HG03520 (cell line): ENCODE results near the gene PF4V1.

Experiments
- ATAC-seq: cut with Tn5 transposase; IDR thresholded peaks from one replicate; pipeline ENCODE4 v1.9.1; 2021; ENCODE audit warnings: mild to moderate bottlenecking, moderate library complexity; ENCODE audit not compliant: unreplicated experiment

PF4V1 gene

GRCh38 chr4:73844806-73845205, 8.3 kb upstream of the PF4V1 start:
- no peak for ATAC-seq

- no peak for ATAC-seq
Observed at GRCh38 chr4:73847526-73848182, 5.4 kb upstream of the PF4V1 start.

GRCh38 chr4:73848183-73848777, 4.8 kb upstream of the PF4V1 start:
- ATAC-seq, result no peak

- no peak for ATAC-seq
Observed at GRCh38 chr4:73850261-73850970, 2.7 kb upstream of the PF4V1 start.

GRCh38 chr4:73851293-73851692, 1.8 kb upstream of the PF4V1 start:
- ATAC-seq, result no peak

GRCh38 chr4:73852771-73853170, 325 bp upstream of the PF4V1 start:
- ATAC-seq, result no peak

GRCh38 chr4:73853718-73854473, 800 bp downstream of the PF4V1 start:
- no peak for ATAC-seq

GRCh38 chr4:73855406-73855805, 2.3 kb downstream of the PF4V1 start:
- ATAC-seq, result no peak

GRCh38 chr4:73856518-73856917, 3.4 kb downstream of the PF4V1 start:
- no peak for ATAC-seq

- ATAC-seq, result no peak
Observed at GRCh38 chr4:73859614-73860088, 6.6 kb downstream of the PF4V1 start.

- ATAC-seq, result no peak
Observed at GRCh38 chr4:73860181-73860580, 7.1 kb downstream of the PF4V1 start.

- ATAC-seq, result no peak
Observed at GRCh38 chr4:73860917-73861316, 7.8 kb downstream of the PF4V1 start.

GRCh38 chr4:73862322-73862721, 9.2 kb downstream of the PF4V1 start:
- no peak for ATAC-seq

- ATAC-seq, result no peak
Observed at GRCh38 chr4:73864365-73864764, 11.3 kb downstream of the PF4V1 start.

- ATAC-seq, result no peak
Observed at GRCh38 chr4:73864961-73865360, 11.9 kb downstream of the PF4V1 start.

GRCh38 chr4:73865431-73866096, 12.5 kb downstream of the PF4V1 start:
- no peak for ATAC-seq

- no peak for ATAC-seq
Observed at GRCh38 chr4:73866246-73866645, 13.2 kb downstream of the PF4V1 start.

- ATAC-seq, result no peak
Observed at GRCh38 chr4:73867783-73868182, 14.7 kb downstream of the PF4V1 start.

- ATAC-seq, result no peak
Observed at GRCh38 chr4:73868206-73869129, 15.4 kb downstream of the PF4V1 start.
